IPS-11a (cell line): ENCODE results near the gene OCIAD2.
"Not testable (repeated sequence)": the region's sequence is repeated elsewhere in the genome, so short reads cannot be mapped to it uniquely, and the experiment has no call there.

Experiments
- H3K4me3 ChIP-seq: one replicate; pipeline ENCODE4 v1.5.1; 2013; ENCODE audit warnings: low read depth, low read length, control low read depth

OCIAD2 gene

GRCh38 chr4:48854982-48855381 lies 51.6 kb downstream of the OCIAD2 start:
- no peak overlapping the region for H3K4me3 ChIP-seq

GRCh38 chr4:48854395-48854683 lies 52.2 kb downstream of the OCIAD2 start:
- H3K4me3 ChIP-seq = no peak overlapping the region

GRCh38 chr4:48853604-48854394 lies 52.8 kb downstream of the OCIAD2 start:
- H3K4me3 ChIP-seq = no peak overlapping the region

- H3K4me3 ChIP-seq = no peak overlapping the region
Measured at GRCh38 chr4:48851651-48852050, 54.9 kb downstream of the OCIAD2 start.

GRCh38 chr4:48848799-48849198 lies 57.8 kb downstream of the OCIAD2 start:
- not testable (repeated sequence) for H3K4me3 ChIP-seq

- H3K4me3 ChIP-seq = no peak overlapping the region
Measured at GRCh38 chr4:48844843-48845242, 61.7 kb downstream of the OCIAD2 start.

GRCh38 chr4:48841045-48841827 lies 65.3 kb downstream of the OCIAD2 start:
- no peak overlapping the region for H3K4me3 ChIP-seq

- H3K4me3 ChIP-seq = no peak overlapping the region
Measured at GRCh38 chr4:48836658-48837057, 69.9 kb downstream of the OCIAD2 start.
